ENCODE measurements around the gene TCIRG1. TPM values are rescaled to one million over a fixed set of nuclear protein-coding genes. Genes with fewer than 3 reads are reported as not detected.

The TCIRG1 gene
- total and polyA plus RNA-seq, 2 of the 13 experiments (the other 11 are each of a cell fraction or from before 2014, with no cell fraction given) = 48.0 to 69.6 TPM

- TF ChIP-seq ZSCAN21 (CRISPR knock-in tag; IDR thresholded peaks at IDR 0.05; ENCODE audit: borderline replicate concordance) = no peak
- TF ChIP-seq SALL2 (CRISPR knock-in tag; IDR thresholded peaks at IDR 0.05) = no peak
- TF ChIP-seq, protein P1, sequence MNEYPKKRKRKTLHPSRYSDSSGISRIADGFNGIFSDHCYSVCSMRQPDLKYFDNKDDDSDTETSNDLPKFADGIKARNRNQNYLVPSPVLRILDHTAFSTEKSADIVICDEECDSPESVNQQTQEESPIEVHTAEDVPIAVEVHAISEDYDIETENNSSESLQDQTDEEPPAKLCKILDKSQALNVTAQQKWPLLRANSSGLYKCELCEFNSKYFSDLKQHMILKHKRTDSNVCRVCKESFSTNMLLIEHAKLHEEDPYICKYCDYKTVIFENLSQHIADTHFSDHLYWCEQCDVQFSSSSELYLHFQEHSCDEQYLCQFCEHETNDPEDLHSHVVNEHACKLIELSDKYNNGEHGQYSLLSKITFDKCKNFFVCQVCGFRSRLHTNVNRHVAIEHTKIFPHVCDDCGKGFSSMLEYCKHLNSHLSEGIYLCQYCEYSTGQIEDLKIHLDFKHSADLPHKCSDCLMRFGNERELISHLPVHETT (CRISPR knock-in tag; conservative IDR thresholded peaks at IDR 0.05) = peak; percentile 44; the same call in 1 of the 2 replicates
- TF ChIP-seq SAP130 (CRISPR knock-in tag; IDR thresholded peaks at IDR 0.05; ENCODE audit: low read depth) = peak; percentile 89
- 0 out of 2 replicates have a peak, but pooled peaks have one; percentile 41 for TF ChIP-seq ZNF350 (CRISPR knock-in tag; IDR thresholded peaks at IDR 0.05; ENCODE audit: borderline replicate concordance, low read depth)
- TF ChIP-seq ZNF713 (CRISPR knock-in tag; IDR thresholded peaks at IDR 0.05) = no peak
- TF ChIP-seq PRMT3 (CRISPR knock-in tag; IDR thresholded peaks at IDR 0.05; ENCODE audit: borderline replicate concordance, low read depth) = no peak
- TF ChIP-seq, protein P2, sequence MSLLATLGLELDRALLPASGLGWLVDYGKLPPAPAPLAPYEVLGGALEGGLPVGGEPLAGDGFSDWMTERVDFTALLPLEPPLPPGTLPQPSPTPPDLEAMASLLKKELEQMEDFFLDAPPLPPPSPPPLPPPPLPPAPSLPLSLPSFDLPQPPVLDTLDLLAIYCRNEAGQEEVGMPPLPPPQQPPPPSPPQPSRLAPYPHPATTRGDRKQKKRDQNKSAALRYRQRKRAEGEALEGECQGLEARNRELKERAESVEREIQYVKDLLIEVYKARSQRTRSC (CRISPR knock-in tag; IDR thresholded peaks at IDR 0.05; ENCODE audit: low read depth) = no peak
- TF ChIP-seq ZNF232 (CRISPR knock-in tag; IDR thresholded peaks at IDR 0.05; ENCODE audit: borderline replicate concordance) = peak; percentile 88
- TF ChIP-seq RCOR2 (CRISPR knock-in tag; IDR thresholded peaks at IDR 0.05) = peak; percentile 88
- TF ChIP-seq ZNF256 (CRISPR knock-in tag; conservative IDR thresholded peaks at IDR 0.05) = no peak; the same call in 1 of the 2 replicates
- no peak for TF ChIP-seq ZFP62 (CRISPR knock-in tag; IDR thresholded peaks at IDR 0.05)
- peak; percentile 59; the same call in 1 of the 2 replicates for TF ChIP-seq ESRRA (CRISPR knock-in tag; IDR thresholded peaks at IDR 0.05; ENCODE audit: low read depth)
- TF ChIP-seq HNF1B (CRISPR knock-in tag; IDR thresholded peaks at IDR 0.05) = peak; percentile 76
- no peak for TF ChIP-seq ZNF879 (CRISPR knock-in tag; IDR thresholded peaks at IDR 0.05)
- TF ChIP-seq TFAP4 (IDR thresholded peaks at IDR 0.05; ENCODE audit: borderline replicate concordance, low read depth) = peak; percentile 71; the same call in 1 of the 2 replicates
- TF ChIP-seq ZEB1 (IDR thresholded peaks at IDR 0.05; ENCODE audit: insufficient replicate concordance, low read depth) = peak; percentile 89
- no peak for TF ChIP-seq TEAD2 (CRISPR knock-in tag; IDR thresholded peaks at IDR 0.05)
- TF ChIP-seq PCBP2 (optimal IDR thresholded peaks at IDR 0.05; ENCODE audit: low read depth, low read length, poor library complexity, severe bottlenecking) = no peak
- no peak for TF ChIP-seq KLF13 (CRISPR knock-in tag; IDR thresholded peaks at IDR 0.05)
- TF ChIP-seq, protein P3, sequence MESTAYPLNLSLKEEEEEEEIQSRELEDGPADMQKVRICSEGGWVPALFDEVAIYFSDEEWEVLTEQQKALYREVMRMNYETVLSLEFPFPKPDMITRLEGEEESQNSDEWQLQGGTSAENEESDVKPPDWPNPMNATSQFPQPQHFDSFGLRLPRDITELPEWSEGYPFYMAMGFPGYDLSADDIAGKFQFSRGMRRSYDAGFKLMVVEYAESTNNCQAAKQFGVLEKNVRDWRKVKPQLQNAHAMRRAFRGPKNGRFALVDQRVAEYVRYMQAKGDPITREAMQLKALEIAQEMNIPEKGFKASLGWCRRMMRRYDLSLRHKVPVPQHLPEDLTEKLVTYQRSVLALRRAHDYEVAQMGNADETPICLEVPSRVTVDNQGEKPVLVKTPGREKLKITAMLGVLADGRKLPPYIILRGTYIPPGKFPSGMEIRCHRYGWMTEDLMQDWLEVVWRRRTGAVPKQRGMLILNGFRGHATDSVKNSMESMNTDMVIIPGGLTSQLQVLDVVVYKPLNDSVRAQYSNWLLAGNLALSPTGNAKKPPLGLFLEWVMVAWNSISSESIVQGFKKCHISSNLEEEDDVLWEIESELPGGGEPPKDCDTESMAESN (CRISPR knock-in tag; conservative IDR thresholded peaks at IDR 0.05) = no peak
- TF ChIP-seq SP5 (CRISPR knock-in tag; IDR thresholded peaks at IDR 0.05; ENCODE audit: borderline replicate concordance, low read depth) = peak; percentile 43; the same call in 1 of the 2 replicates
Measured at GRCh38 chr11:68099474-68100405, 60.9 kb downstream of the TCIRG1 start (continued).

All from HepG2 (cell line).